Stimulated activated naive CD4-positive, alpha-beta T cell treated with Interleukin-2 at 50 U/mL for 16 hours (primary cell): ENCODE results near the gene CEP19.
"Not testable (repeated sequence)": the region's sequence is repeated elsewhere in the genome, so short reads cannot be mapped to it uniquely, and the experiment has no call there.

Experiments used
- DNase-seq: peaks from one replicate; lab custom pipeline; 2025; lab: John Stamatoyannopoulos, UW

The CEP19 gene, protein sequence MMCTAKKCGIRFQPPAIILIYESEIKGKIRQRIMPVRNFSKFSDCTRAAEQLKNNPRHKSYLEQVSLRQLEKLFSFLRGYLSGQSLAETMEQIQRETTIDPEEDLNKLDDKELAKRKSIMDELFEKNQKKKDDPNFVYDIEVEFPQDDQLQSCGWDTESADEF

DNA sequence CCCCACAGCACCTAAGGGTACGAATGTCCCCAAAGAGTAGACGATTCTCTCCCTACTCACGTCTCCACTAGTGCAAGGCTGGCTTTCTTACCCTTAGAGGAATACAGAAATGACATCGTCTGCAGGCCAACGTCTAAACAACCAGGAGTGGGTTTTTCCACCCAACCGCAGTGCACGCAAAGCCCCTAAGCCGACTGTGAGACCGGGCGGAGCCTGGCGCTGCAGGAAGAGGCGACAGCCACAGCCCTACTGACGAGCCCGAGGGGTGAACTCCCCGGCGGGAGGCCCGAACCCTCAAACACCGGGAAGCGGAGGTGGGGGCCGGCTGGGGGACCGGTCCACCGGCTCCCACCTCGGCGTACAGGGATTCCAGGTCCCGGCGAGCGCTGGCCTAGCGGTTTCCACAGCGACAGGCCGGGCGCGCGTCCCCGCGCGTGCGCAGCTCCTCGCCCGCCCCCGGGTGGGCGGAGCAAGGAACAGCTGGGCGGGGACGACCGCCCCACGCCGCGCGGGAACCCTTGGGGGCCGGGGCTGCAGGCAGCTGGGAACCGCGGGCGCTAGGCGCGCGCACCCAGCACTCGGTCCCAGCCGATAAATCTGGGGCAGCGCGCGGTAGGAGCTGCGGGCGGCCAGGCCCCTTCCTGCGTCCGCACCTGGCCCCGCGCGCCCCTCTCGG lies at the start of gene CEP19, which contains the start of gene PIGX:
TSS of gene CEP19 (minus strand) at position 413 of the 676 bp plus-strand sequence. CDS start 3,593 bp downstream, outside the sequence.
TSS of gene PIGX (plus strand) at position 540 of the 676 bp plus-strand sequence.
- DNase-seq, result peak; percentile 89

DNA sequence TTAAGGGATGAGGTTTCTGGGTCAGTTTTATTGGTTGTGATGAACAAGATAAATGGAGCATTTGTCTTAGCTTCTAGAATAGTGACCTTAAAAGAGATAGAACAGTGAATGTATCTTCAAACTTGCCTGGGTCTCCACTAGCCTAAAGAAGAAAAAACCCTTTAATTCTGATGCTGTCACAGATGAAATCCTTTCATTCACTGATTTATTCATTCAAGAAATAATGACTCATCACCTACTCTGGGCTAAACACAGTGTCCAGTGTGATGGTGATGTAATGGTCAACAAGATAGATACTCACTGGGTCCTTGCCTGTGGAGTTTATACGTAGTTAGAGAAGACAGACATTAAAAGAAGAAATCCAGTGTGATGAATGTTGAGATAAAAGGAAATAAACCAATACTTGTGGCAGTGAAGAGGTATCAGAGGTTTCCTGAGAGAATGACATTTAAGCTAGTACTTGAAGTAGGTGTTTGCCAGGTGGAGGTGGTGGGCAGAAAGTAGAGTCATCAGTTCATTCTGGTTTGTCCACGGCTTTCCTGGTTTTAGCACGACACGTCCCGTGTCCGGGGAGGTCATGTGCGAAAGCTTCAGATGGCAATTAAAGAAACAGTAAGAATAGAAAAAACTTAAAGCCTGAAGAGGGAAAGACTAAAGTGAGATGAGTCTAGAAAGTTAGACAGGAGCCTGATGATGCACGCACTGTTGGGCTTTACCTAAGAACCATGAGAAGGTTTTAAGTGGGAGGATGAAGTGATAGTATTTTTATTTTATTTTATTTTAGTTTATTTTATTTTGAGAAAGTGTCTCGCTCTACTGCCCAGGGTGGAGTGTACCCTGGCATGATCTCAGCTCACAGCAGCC lies 46.1 kb upstream of the CEP19 start:
- no peak for DNase-seq

DNA sequence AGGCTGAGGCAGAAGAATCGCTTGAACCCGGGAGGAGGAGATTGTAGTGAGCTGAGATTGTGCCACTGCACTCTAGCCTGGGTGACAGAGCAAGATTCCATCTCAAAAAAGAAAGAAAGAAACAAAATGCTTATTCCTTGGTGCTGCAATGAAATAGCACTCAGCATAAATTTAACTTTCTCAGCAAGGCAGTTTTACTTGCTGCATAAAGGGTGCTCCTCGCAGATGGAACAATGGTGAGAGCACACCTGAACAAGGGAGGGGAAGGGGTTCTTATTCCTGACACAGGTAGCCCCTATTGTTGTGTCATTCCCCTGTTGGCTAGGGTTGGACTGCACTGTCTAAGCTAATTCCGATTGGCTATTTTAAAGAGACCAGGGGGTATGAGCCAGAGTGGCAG lies 44.7 kb upstream of the CEP19 start:
- DNase-seq, result no peak

DNA sequence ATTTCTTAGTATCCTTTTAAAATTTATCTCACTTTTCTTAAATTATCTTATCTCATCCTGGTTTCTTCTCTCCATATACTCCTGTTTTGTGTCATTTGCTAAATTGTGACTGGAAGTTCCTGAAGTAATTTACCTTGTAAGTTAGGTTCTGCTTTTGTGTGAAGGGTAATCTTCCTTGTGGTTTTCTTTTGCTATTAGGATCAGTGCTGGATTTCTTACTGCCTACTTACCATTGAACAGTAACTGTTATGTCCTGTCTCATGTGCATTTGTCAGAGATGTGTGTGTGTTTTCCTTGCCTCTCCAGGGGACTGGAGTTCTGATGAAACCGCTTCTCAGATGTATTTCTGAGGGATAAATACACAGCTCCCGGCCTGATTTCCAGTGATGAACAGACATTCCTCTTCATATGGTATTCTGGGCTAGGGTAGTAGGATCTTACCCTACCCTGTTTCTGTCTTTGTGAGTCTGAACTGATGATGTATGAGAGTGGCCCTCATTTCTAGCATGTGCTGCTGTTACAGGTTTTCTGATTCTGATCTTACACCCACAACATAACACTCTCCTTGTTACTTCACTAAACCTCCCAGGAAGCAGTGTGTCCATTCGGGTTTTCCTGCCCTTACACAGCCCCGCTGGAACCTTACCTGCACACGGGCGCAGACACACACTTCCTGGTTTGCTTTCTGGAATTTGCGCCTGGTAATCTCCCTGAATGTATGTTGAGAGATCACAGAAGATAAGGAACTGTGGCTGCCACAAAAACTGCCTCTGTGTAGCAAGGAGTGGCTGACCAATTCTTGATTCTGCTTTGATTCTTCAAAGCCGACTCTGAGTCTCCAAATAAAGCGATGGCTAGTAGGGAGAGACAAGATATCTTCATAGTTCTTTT lies 42.3 kb upstream of the CEP19 start:
- no peak for DNase-seq

DNA sequence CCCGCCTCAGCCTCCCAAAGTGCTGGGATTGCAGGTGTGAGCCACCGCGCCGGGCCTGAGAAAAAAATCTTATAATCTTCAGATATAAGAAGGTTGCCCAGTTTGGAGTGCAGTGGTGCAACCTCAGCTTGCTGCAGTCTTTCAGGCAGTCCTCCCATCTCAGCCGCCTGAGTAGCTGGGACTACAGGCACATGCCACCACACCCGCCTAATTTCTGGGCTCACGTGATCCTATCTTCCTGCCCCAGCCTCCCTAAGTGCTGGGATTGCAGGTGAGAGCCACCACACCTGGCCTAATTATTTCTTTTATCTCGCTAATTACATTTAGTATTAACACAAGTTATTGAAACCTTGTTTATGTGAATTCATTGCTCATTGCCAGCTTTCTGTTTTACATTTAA lies 41.2 kb upstream of the CEP19 start:
- DNase-seq, result no peak

DNA sequence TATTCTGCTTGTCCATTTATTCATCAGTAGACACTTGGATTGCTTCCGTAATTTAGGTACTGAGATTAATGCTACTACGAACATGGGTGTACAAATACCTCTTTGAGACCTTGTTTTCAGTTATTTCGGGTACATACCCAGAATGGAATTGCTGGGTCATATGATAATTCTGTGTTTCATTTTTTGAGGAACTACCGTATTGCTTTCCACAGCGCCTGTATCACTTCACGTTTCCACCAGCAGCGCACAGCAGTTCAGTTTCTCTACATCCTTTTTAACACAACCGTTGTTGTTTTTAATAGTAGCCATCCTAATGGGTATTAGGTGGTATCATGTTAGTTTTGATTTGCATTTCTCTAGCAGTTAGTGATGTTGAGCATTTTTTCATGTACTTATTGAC lies 37.1 kb upstream of the CEP19 start:
- DNase-seq, result no peak

DNA sequence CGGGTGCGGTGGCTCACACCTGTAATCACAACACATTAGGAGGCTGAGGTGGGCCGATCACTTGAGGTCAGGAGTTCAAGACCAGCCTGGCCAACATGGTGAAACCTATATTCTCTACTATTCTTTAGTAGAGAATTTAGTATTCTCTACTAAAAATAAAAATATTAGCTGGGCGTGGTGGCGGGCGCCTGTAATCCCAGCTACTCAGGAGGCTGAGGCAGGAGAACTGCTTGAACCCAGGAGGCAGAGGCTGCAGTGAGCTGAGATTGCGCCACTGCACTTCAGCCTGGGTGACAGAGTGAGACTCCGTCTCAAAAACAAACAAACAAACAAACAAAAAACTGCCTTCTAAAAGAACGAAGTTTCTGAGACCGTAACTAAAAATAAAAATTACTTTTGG lies 31.5 kb upstream of the CEP19 start:
- not testable (repeated sequence) for DNase-seq

DNA sequence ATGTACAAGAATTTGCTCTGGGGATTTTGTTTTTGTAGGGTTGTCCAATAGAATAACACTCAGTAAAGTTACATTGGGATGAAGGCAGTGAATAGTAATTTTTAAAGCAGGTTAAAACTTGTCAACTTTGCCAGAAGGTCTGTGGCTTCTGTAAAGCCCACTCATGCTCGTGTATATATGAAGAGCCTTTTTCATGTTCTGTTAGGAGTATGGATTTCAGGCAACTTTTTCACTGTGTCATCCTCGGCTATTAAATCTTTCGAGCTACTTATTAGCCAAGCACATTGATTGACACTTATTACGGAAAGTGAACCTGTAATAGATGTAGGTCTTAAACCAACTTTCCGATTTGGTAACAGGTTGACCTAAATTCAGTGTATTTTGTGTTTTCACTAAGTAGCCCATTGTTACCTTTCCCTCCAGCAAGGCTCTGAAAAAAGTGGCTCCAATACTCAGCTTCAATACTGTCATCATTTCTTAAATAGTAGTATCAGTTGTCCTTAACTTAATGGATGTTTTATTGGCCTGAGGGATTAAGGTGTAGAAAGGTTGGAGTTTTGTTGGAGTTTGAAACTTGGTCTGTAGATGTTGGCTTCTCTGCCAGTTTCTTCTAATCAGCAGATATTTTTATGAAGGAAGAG lies 29.3 kb upstream of the CEP19 start:
- DNase-seq, result no peak

DNA sequence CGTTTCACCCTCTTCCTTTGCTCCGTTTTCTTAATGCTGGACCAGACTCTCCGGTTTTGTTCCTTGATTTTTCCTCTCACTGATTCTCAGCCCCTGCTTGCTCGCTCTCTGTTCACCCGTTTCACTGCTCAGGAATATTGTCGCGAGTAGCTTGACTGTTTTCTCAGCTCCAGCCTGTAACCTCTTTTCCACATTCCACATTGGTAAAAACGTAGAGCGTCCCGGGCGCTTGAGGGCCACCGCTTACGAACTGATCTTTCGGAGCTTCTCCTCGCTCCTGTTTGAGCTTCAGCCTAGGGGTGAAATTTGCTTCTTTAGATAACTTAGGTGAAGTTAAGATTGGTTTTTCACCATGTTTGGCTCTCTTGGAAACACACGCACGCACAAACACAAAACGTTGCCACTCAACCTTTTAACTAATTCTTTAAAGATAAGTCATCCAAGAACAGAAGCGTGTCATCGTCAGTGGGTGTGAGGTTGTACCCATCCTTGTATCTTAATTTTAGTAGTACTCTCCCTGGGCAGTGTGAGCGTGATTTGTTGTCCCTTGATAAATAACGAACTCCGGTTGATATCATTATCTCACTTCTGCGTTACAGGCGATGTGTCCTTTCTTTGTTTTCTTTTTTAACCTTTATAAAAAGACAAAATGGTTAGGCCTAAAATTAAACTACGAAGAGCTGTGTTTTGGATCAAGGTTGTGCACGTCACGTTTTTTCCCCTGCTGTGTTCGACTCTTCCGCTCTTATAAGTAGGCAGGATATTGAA lies 28.6 kb upstream of the CEP19 start:
- DNase-seq, result peak; percentile 28

DNA sequence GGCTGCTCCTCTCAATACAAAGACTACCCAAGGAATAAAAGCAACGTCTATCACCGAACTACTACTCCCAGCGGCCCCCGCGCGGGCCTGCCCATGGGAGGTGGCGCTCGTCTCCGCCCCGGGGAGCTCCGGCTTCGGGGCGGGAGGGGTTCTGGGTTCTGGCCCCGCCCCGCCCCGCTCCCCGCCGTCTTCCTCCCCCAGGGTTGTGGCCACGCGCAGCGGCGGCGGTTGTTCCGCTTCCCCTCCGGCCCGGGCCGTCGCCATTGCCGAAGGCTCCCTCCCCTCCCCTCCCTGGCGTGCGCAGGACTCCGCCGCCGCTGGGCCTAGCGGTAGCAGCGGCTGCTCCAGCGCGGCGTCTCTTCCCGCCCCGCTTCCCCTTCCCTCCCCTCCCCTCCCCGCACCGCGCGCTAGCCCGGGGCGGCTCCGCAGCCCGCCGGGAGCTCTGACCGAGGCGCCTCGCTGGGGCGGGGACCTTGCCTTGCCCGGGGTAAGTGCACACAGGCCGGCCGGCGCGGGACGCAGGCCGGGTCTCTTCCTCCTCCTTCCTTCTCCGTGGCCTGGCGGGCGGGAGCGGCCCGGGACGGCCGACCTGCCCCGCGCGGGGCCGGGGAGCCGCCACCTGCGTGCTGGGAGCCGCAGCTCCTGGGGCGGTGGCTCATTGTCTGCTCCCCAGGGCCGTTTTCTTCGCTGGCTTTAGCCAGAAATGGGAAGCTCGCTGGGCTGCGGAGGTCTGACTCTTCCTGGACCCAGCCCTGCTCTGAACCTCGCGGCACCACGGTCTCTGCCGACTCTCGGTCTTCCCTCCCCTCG lies 27.8 kb upstream of the CEP19 start, which contains the start of gene PAK2:
TSS of gene PAK2 (plus strand) at position 187 of the 810 bp plus-strand sequence. CDS start 42,790 bp downstream, outside the sequence.
- DNase-seq, result peak; percentile 90

DNA sequence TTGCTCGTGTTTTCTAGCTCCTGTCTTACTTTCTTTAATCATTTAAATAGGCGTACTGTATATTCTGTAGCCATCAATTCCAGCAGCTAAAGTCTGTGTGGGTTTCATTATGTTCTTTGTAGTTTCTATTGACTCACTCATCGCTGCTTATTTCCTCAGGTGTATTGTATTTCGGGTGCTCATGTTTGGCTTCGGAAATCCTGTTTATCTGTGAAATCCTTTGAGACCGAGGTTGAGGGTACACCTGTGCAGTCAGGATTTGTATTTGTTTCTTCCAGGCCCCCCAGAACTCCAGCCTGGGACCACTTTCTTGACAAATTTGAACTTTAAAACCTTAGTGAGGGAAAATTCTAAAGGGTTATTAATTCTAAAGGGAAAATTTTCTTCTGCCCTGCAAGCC lies 25.6 kb upstream of the CEP19 start:
- DNase-seq, result no peak

DNA sequence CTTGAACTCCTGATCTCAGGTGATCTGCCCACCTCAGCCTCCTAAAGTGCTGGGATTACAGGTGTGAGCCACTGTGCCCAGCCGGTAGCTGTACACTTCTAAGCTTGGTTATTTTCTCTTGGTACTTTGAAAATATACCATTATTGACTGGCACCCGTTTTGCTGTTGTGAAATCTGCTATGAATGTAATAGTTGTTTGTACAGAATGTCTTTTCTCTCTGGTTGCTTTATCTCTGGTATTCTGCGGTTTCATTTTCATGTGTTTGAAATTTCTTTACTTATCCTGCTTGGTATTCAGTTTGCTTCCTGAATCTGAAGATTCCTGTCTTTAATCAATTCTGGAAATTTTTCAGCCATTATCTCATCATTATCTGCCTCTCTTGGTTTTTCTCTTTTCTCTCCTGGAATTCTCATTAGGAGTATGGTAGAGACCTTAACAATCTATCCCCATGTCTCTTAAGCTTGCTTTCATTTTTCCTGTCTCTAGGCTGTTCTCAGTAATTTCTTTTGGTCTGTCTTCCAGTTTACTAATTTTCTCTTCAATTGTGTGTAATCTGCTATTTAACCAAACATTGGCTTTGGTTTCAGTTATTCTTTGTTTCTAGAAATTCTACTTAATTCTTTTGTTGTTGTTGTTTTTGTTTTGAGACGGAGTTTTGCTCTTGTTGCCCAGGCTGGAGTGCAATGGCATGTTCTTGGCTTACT lies 24.8 kb upstream of the CEP19 start:
- no peak for DNase-seq

DNA sequence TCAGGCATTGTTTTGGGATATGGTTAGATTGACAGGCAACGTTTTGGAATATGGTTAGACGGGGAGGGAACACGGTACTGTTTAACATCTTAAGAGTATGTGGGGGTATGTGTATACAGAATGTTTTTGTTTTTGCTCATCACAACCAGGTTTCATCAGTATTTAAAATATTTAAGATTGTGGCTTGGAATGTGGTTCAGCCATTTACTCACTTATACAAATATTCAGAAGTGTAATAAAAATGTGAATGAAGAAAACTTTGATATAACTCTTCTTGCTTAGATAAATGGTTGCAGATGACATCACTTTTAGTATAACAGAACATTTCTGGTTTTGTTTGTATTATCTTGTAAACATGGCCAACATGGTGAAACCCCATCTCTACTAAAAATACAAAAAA lies 23.7 kb upstream of the CEP19 start:
- DNase-seq, result no peak

DNA sequence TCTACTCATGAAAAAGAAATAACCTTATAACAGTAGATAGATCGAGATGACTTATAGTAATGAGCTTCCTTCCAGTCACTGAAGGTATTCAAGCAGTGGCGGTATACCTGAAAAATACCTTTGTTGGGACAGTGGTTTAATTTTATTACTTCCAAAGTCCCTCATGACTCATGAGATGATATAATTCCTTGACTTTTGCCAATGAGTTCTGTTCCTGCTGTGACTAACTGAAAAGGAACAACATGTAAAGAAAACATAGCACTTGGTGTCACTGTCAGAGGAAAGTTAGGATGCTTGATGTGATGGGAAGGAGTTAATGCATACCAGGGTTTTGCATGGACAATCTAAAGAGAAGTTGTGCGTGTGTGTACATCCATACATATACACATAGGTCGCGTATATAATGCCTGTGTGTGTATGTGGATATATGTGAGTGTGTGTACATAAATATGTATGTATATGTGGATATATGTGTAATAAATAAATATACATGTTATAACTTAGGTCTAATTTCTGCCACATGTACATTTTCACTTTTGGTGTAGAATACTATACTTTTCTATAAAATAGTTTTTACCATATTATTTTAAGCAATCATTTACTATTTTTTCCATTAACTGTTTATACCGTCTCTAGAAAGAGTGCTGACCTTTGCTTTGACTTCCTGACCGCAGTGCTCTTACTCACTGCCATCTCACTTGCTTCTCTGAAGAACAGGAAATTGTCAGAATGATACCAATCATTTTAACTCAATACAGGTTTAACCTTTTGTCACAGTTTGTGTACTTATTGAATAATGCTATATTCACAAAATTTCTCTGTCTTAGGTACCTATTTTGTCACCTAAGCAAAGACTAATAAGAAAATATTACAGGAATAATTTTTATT lies 15.0 kb upstream of the CEP19 start:
- no peak for DNase-seq

DNA sequence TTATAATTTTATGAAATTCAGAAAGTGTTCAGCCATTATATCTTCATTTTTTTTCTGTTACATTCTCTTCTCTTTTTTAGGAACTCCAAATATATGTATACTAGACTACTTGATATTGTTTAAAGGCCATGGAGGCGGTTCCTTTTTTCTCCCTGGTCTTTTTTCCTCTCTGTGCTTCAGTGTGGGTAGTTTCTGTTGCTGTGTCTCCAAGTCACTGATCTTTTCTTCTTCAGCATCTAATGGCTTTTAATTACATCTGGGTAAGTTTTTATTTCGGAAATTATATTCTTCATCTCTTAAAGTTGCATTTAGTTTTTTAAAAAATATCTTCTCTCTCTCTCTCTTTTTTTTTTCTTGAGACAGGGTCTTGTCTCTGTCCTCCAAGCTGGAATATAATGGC lies 9.0 kb upstream of the CEP19 start:
- DNase-seq, result no peak

DNA sequence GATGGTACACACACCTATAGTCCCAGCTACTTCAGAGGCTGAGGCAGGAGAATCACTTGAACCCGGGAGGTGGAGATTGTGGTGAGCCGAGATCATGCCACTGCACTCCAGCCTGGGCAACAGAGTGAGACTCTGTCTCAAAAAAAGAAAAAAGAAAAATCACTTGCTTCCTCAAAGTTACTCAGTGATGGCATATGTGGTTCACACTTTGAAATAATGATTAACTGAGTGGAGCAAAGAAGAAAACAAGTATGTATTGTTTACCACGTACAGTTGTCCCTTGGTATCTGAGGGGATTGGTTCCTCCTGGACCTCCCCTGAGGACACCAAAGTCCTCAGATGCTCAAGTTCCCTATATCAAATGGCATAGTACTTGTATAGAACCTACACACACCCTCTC lies 5.1 kb upstream of the CEP19 start:
- DNase-seq, result not testable (repeated sequence)

DNA sequence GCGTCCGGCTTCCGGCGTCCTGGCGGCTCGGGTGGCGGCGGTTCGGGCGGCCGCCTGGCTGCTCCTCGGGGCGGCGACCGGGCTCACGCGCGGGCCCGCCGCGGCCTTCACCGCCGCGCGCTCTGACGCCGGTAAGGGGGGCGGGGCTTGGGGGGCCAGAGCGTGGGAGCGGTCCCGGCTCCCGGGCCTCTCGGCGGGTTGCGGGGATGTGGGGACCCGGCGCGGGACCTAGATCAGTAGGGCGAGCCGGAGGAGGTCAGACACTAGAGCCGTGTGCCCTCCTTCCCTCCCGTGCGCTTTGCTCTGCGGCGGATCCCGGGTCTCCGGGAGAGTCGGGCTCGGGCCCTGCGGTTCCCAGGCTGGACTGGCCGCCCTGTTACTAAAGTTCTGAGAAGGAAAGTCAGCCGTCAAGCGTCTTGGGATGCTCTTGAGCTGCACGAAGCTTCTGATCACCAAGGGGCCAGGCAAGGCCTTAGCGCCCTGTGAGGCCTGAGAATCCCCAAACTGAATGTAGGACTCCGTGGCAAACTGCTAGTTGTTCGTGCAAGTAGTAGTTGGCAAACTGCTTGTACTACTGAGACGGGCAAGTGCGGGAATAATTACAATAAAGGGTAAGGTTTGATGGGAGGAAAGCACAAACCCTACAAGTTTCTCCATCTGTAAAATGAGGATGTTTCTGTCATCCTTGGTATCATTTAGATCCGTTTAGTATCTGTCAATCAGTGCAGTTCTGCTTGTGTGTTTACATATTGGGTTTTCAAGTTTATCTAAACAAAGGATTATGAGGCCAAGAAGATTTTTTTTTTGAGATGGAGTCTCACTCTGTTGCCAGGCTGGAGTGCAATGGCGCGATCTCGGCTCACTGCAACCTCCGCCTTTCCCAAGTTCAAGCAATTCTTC lies 714 bp upstream of the CEP19 start:
- DNase-seq, result peak; percentile 72
